Dermis blood vessel endothelial cell (primary cell): ENCODE results near the gene SCMH1. TPM values are rescaled to one million over a fixed set of nuclear protein-coding genes. Genes with fewer than 3 reads are reported as not detected.

Source experiments
- DNase-seq: peaks from one replicate; pipeline ENCODE4 v3.0.0; 2010
- total RNA-seq: library from RNA; depleted of rRNA; stranded (reverse); fragments of >200 nt; gene quantifications from 2 replicates; pipeline ENCODE4 v1.2.3, GENCODE V29; 2014

The SCMH1 gene
- total RNA-seq, 1 donor from 2014 or later, result 16.0 TPM

GRCh38 chr1:41023279-41023990, 218.7 kb downstream of the SCMH1 start:
- peak; percentile 68 for DNase-seq

GRCh38 chr1:41022424-41022823, 219.7 kb downstream of the SCMH1 start:
- DNase-seq, result no peak

GRCh38 chr1:41021526-41022308, 220.4 kb downstream of the SCMH1 start, which contains the start of gene SLFNL1:
Gene SLFNL1, minus strand, starts transcription at chr1:41021725. Its CDS starts 1,065 bp downstream, at chr1:41020660.
- DNase-seq, result peak; percentile 63

GRCh38 chr1:41020654-41021053, 221.5 kb downstream of the SCMH1 start:
- no peak for DNase-seq

GRCh38 chr1:41020109-41020576, 222.0 kb downstream of the SCMH1 start:
- no peak for DNase-seq

- DNase-seq, result no peak
Measured at GRCh38 chr1:41019353-41019745, 222.8 kb downstream of the SCMH1 start.

GRCh38 chr1:41018018-41018410, 224.1 kb downstream of the SCMH1 start:
- no peak for DNase-seq

- DNase-seq, result no peak
Measured at GRCh38 chr1:41017141-41018017, 224.7 kb downstream of the SCMH1 start.

- no peak for DNase-seq
Measured at GRCh38 chr1:41015897-41016470, 226.1 kb downstream of the SCMH1 start.

GRCh38 chr1:41015281-41015896, 226.7 kb downstream of the SCMH1 start:
- DNase-seq, result no peak

- peak; percentile 51 for DNase-seq
Measured at GRCh38 chr1:41014871-41015270, 227.2 kb downstream of the SCMH1 start.

- peak; percentile 97 for DNase-seq
Measured at GRCh38 chr1:41013796-41014195, 228.3 kb downstream of the SCMH1 start.

GRCh38 chr1:41013024-41013423, 229.1 kb downstream of the SCMH1 start:
- DNase-seq, result no peak

- DNase-seq, result no peak
Measured at GRCh38 chr1:41010345-41010744, 231.8 kb downstream of the SCMH1 start.

- no peak for DNase-seq
Measured at GRCh38 chr1:41009466-41009865, 232.6 kb downstream of the SCMH1 start.

GRCh38 chr1:41006942-41007865, 234.9 kb downstream of the SCMH1 start:
- DNase-seq, result peak; percentile 36

- DNase-seq, result no peak
Measured at GRCh38 chr1:41005876-41006275, 236.2 kb downstream of the SCMH1 start.

- DNase-seq, result peak; percentile 98
Measured at GRCh38 chr1:41003640-41004220, 238.4 kb downstream of the SCMH1 start.

GRCh38 chr1:41003127-41003639, 238.9 kb downstream of the SCMH1 start:
- DNase-seq, result no peak

- no peak for DNase-seq
Measured at GRCh38 chr1:40998668-40999067, 243.4 kb downstream of the SCMH1 start.
